ENCODE data around the gene FBRS. TPM values are rescaled to one million over a fixed set of nuclear protein-coding genes. Genes with fewer than 3 reads are reported as not detected.
A peak's percentile ranks its signal among the peaks of the same experiment; 100 is the strongest.
"Not testable (repeated sequence)": the region's sequence is repeated elsewhere in the genome, so short reads cannot be mapped to it uniquely, and the experiment has no call there.

The FBRS gene
- total and polyA plus RNA-seq, 4 donors: 11.5 to 69.0 (median 46.0) TPM

DNA sequence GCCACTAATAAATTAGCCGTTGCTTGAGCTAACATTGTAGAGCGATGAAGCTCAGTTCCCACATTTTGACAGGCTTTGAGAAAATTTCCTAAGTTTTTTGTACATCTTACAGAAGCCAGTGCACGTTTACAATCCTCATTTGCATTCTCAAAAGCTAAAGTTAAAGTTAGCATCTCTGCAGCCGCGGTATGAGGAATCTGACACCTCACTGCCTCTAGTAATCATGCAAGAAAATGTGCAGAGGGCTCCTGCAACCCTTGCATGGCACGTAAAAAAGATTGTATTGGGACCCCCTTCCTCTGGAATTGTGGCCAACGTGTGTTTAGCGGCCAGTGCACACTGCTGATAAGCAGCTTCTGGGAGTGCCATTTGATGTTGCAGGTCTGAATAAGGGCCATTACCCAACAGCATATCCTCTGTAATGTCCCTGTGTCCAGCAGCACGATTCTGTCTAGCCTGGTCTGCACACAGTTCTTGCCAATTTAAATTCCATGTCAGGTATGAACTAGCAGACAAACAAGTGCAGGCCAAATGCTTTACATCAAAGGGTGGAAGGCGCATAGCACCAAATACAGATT lies 35.7 kb upstream of the FBRS start:
- Histone ChIP-seq H3K36me3 (ENCODE audit: control insufficient read depth, insufficient read depth, low read length) (no peaks in the 10 kb centered on the region), H3K4me3 (ENCODE audit: low read depth, low read length) (no peak overlapping the region), H3K27ac (ENCODE audit: low read depth, low read length) (no peak overlapping the region), H3K27me3 (ENCODE audit: control insufficient read depth, insufficient read depth, low read length) (no peaks in the 10 kb centered on the region), H3K4me1 (ENCODE audit: control insufficient read depth, insufficient read depth, low read length) (no peaks in the 10 kb centered on the region), H3K9me3 (ENCODE audit: control insufficient read depth, insufficient read depth, low read length) (no peaks in the 10 kb centered on the region)
- WGBS (ENCODE audit: insufficient coverage): 70% methylated on average over 8 of the region's 10 CpGs
- no peak for DNase-seq (ENCODE audit: low read depth in 4 of 6, low spot score in 6 of 6)

DNA sequence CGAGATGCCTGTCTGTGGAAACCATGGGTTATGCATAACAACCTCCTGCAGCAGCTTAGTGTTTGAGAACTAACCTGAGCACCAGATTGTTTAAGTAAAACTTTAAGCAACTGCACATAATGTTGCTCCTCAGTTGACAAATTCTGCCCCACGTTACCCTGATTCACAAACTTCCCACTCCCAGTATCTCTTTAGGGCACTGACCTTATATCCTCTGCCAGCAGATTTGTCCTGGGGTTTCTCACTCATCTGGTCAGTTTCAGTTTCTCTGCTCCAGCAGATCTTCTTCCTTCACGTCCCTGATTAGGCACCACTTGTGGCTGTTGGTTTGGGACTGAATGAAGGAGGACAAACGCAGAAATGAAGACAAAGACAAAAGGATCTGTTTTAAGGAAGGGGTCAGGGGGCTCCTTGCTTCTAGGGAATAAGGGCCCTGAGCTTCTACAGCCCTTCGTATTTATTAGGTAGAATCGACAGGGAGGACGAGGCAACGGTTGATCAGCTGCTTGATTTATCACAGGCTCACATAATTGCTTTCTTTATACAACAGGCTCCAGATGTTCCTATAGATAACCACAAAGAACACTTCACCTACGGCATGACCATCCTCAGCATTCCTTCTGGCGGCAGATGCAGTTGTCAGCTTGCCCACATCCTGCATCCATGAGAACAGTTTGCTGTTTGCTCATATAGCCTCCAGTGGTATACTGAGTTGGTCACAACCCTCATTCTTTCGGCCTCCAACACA lies 34.5 kb upstream of the FBRS start:
- DNase-seq (ENCODE audit: low read depth in 4 of 6, low spot score in 6 of 6): no peak
- no peak overlapping the region for H3K4me3 ChIP-seq (ENCODE audit: low read depth, low read length)
- H3K27ac ChIP-seq (ENCODE audit: low read depth, low read length): no peak overlapping the region
- H3K9me3 ChIP-seq (ENCODE audit: control insufficient read depth, insufficient read depth, low read length): no peaks in the 10 kb centered on the region
- 82% methylated on average over 6 of the region's 11 CpGs for WGBS (ENCODE audit: insufficient coverage)
- H3K4me1 ChIP-seq (ENCODE audit: control insufficient read depth, insufficient read depth, low read length): peaks cover 4% of the 10 kb centered on the region
- H3K27me3 ChIP-seq (ENCODE audit: control insufficient read depth, insufficient read depth, low read length): no peaks in the 10 kb centered on the region
- H3K36me3 ChIP-seq (ENCODE audit: control insufficient read depth, insufficient read depth, low read length): no peaks in the 10 kb centered on the region

DNA sequence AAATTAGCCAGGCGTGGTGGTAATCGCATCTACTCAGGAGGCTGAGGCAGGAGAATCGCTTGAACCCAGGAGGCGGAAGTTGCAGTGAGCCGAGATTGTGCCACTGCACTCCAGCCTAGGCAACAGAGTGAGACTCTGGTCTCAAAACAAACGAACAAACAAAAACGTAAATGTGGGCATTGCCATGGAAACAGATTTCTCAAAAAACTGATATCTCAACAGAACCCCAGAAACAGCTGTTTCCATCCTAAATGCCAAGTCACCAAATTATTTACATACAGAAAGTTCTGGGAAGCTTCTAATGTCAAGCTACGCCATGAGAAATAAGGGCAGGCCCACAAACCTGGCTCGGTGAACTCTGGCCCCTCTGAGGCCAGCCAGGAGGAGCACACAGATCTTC lies 32.0 kb upstream of the FBRS start:
- no peak overlapping the region for H3K27ac ChIP-seq (ENCODE audit: low read depth, low read length)
- WGBS (ENCODE audit: insufficient coverage): 87% methylated on average over 9 of the region's 9 CpGs
- H3K4me1 ChIP-seq (ENCODE audit: control insufficient read depth, insufficient read depth, low read length): peaks cover 6% of the 10 kb centered on the region
- H3K36me3 ChIP-seq (ENCODE audit: control insufficient read depth, insufficient read depth, low read length): no peaks in the 10 kb centered on the region
- H3K4me3 ChIP-seq (ENCODE audit: low read depth, low read length): no peak overlapping the region
- DNase-seq (ENCODE audit: low read depth in 4 of 6, low spot score in 6 of 6): no peak
- H3K27me3 ChIP-seq (ENCODE audit: control insufficient read depth, insufficient read depth, low read length): no peaks in the 10 kb centered on the region
- H3K9me3 ChIP-seq (ENCODE audit: control insufficient read depth, insufficient read depth, low read length): no peaks in the 10 kb centered on the region

DNA sequence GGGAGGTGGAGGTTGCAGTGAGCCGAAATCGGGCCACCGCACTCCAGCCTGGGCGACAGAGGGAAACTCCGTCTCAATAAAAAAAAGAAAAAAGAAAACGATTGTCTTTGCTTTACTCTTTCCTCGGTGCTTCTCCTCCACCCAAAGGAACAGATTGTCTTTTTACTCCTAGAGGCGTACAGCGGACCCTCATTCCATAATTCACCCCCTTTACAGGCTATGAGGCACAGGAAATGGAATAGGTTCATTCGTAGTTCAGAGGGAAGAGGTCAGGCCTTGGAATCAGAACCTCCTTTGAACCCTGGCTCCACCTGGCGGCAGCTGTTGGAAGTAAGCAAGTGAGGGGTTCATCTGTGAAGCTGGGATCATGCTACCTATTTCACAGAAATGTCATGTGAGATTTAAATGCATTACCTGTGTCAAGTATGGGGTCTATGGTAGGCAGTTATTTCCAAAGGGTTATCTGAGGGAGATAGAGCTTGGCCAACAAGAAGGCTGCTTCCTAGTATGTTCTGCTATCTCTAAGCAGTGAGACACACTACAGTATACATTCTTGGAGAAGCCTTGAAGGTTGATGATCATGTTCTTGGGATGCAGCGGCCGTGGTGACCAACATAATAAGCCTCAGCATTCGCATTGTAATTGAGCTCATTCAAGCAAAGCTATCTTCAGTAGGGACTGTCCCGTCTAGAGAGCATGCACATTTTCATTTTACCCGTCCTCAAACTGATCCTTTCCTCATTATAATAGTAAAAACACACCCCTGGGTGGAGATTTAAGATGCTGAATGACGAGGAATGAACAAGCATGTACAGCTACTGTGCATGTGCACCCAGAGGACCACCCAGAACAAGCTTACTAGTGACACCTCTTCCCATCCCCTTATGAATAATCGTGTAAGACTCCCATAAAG lies 29.3 kb upstream of the FBRS start:
- Histone ChIP-seq H3K36me3 (ENCODE audit: control insufficient read depth, insufficient read depth, low read length) (no peaks in the 10 kb centered on the region), H3K9me3 (ENCODE audit: control insufficient read depth, insufficient read depth, low read length) (no peaks in the 10 kb centered on the region), H3K27me3 (ENCODE audit: control insufficient read depth, insufficient read depth, low read length) (no peaks in the 10 kb centered on the region), H3K27ac (ENCODE audit: low read depth, low read length) (peak overlapping the region; percentile 42), H3K4me1 (ENCODE audit: control insufficient read depth, insufficient read depth, low read length) (peaks cover 13% of the 10 kb centered on the region), H3K4me3 (ENCODE audit: low read depth, low read length) (peak overlapping the region; percentile 35)
- 26% methylated on average over 6 of the region's 18 CpGs for WGBS (ENCODE audit: insufficient coverage)
- DNase-seq (ENCODE audit: low read depth in 4 of 6, low spot score in 6 of 6): peak; percentile 63 to 95 (median 69)

DNA sequence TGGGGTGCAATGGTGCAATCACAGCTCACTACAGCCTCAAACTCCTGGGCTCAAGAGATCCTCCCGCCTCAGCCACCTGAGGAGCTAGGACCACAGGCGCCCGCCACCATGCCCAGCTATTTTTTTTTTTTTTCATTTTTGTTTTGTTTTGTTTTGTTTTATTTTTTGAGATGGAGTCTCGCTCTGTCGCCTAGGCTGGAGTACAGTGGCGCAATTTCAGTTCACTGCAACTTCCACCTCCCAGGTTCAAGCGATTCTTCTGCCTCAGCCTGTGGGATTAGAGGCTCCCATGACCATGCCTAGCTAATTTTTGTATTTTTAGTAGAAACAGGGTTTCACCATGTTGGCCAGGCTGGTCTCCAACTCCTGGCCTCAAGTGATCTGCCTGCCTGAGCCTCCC lies 25.8 kb upstream of the FBRS start:
- not testable (repeated sequence) for H3K27ac ChIP-seq (ENCODE audit: low read depth, low read length); H3K4me3 ChIP-seq (ENCODE audit: low read depth, low read length); H3K27me3 ChIP-seq (ENCODE audit: control insufficient read depth, insufficient read depth, low read length); H3K9me3 ChIP-seq (ENCODE audit: control insufficient read depth, insufficient read depth, low read length); H3K36me3 ChIP-seq (ENCODE audit: control insufficient read depth, insufficient read depth, low read length); DNase-seq (ENCODE audit: low read depth in 4 of 6, low spot score in 6 of 6)
- peaks cover 22% of the 10 kb centered on the region for H3K4me1 ChIP-seq (ENCODE audit: control insufficient read depth, insufficient read depth, low read length)
- WGBS (ENCODE audit: insufficient coverage): no CpG with 5 or more reads among the region's 7 CpGs

DNA sequence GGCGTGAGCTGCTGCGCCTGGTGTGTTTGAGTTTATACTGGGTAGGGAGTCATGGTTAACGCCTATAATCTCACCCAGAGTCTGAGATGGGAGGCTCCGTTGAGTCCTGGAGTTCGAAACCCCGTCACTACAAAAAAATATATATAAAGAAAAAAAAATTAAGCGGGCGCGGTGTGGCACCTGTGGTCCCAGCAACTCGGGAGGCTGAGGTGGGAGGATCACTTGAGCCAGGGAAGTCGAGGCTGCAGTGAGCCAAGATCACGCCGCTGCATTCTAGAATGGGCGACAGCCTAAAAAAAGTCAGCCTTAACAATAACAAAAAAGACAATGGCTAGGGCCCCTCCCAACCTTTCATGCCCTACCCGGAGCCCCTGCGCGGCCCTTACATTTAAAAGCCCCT lies 24.7 kb upstream of the FBRS start:
- Histone ChIP-seq H3K4me3 (ENCODE audit: low read depth, low read length) (peak overlapping the region; percentile 86), H3K4me1 (ENCODE audit: control insufficient read depth, insufficient read depth, low read length) (peaks cover 19% of the 10 kb centered on the region), H3K27ac (ENCODE audit: low read depth, low read length) (peak overlapping the region; percentile 93), H3K9me3 (ENCODE audit: control insufficient read depth, insufficient read depth, low read length) (no peaks in the 10 kb centered on the region), H3K27me3 (ENCODE audit: control insufficient read depth, insufficient read depth, low read length) (no peaks in the 10 kb centered on the region), H3K36me3 (ENCODE audit: control insufficient read depth, insufficient read depth, low read length) (no peaks in the 10 kb centered on the region)
- 81% methylated on average over 6 of the region's 17 CpGs for WGBS (ENCODE audit: insufficient coverage)
- DNase-seq (ENCODE audit: low read depth in 4 of 6, low spot score in 6 of 6): no peak

DNA sequence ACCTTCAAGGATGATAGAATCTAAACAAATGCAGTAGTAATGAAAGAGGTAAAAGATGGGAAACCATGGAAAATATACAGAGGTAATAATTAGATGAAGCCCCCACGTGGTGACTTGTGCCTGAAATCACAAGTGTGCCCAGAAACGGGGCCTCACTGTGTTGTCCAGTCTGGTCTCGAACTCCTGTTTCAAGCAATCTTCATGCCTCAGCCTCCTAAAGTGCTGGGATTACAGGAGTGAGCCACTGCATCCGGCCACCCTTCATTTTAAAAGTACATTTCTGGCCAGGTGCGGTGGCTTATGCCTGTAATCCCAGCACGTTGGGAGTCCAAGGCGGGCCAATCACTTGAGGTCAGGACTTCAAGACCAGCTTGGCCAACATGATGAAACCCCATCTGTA lies 21.6 kb upstream of the FBRS start:
- Histone ChIP-seq H3K4me1 (ENCODE audit: control insufficient read depth, insufficient read depth, low read length) (peaks cover 16% of the 10 kb centered on the region), H3K36me3 (ENCODE audit: control insufficient read depth, insufficient read depth, low read length) (no peaks in the 10 kb centered on the region), H3K27ac (ENCODE audit: low read depth, low read length) (no peak overlapping the region), H3K9me3 (ENCODE audit: control insufficient read depth, insufficient read depth, low read length) (no peaks in the 10 kb centered on the region), H3K27me3 (ENCODE audit: control insufficient read depth, insufficient read depth, low read length) (no peaks in the 10 kb centered on the region), H3K4me3 (ENCODE audit: low read depth, low read length) (no peak overlapping the region)
- WGBS (ENCODE audit: insufficient coverage): 100% methylated on average over 4 of the region's 7 CpGs
- no peak for DNase-seq (ENCODE audit: low read depth in 4 of 6, low spot score in 6 of 6)

DNA sequence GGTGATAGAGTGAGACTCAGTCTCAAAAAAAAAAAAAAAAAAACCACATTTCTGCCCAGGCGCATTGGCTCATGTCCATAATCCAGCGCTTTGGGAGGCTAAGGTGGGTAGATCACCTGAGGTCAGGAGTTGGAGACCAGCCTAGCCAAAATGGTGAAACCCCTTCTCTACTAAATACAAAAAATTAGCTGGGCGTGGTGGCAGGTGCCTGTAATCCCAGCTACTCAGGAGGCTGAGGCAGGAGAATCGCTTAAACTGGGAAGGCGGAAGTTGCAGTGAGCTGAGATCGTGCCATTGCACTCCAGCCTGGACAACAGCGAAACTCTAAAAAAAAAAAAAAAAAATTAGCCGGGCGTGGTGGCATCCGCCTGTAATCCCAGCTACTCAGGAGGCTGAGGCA lies 21.1 kb upstream of the FBRS start:
- WGBS (ENCODE audit: insufficient coverage): 98% methylated on average over 7 of the region's 10 CpGs
- H3K36me3 ChIP-seq (ENCODE audit: control insufficient read depth, insufficient read depth, low read length): not testable (repeated sequence)
- peaks cover 16% of the 10 kb centered on the region for H3K4me1 ChIP-seq (ENCODE audit: control insufficient read depth, insufficient read depth, low read length)

DNA sequence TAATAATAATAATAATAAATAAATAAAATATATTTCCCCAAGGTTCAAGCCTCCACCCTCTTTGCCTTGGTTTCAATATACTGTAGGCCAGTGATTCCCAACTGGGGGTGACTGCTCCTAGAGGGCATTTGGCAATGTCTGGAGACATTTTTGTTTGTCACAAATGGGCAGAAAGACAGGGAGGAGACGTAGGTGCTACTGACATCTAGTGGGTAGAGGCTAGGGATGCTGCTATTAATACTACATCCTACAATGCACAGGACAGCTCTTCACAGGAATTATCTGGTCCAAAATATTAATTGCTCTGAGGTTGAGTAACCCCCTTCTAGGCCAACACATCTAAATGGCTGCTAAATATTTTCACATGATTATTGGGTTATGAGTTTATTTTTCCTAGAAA lies 20.3 kb upstream of the FBRS start:
- no CpG with 5 or more reads among the region's 1 CpG for WGBS (ENCODE audit: insufficient coverage)
- H3K4me1 ChIP-seq (ENCODE audit: control insufficient read depth, insufficient read depth, low read length): peaks cover 16% of the 10 kb centered on the region
- H3K36me3 ChIP-seq (ENCODE audit: control insufficient read depth, insufficient read depth, low read length): no peaks in the 10 kb centered on the region
- H3K27ac ChIP-seq (ENCODE audit: low read depth, low read length): no peak overlapping the region
- H3K4me3 ChIP-seq (ENCODE audit: low read depth, low read length): no peak overlapping the region
- no peaks in the 10 kb centered on the region for H3K27me3 ChIP-seq (ENCODE audit: control insufficient read depth, insufficient read depth, low read length)
- H3K9me3 ChIP-seq (ENCODE audit: control insufficient read depth, insufficient read depth, low read length): no peaks in the 10 kb centered on the region
- peak in 2 of 6 donors; percentile 51 to 72 for DNase-seq (ENCODE audit: low read depth in 4 of 6, low spot score in 6 of 6)

More for the DNA sequence above, 21.1 kb upstream of the FBRS start:
- H3K9me3 ChIP-seq (ENCODE audit: control insufficient read depth, insufficient read depth, low read length); DNase-seq (ENCODE audit: low read depth in 4 of 6, low spot score in 6 of 6); H3K27me3 ChIP-seq (ENCODE audit: control insufficient read depth, insufficient read depth, low read length); H3K27ac ChIP-seq (ENCODE audit: low read depth, low read length); H3K4me3 ChIP-seq (ENCODE audit: low read depth, low read length): not testable (repeated sequence)

All from spinal cord (tissue), 10 donors.